GM19193 (cell line): Measurements from ENCODE around the gene TLCD1.

Experiments
- POLR2A ChIP-seq: IDR thresholded peaks from 4 replicates; pipeline ENCODE4 v1.6.1; 2011; ENCODE audit not compliant: insufficient read depth, insufficient read length; ENCODE audit errors: extremely low read depth

TLCD1 gene

DNA sequence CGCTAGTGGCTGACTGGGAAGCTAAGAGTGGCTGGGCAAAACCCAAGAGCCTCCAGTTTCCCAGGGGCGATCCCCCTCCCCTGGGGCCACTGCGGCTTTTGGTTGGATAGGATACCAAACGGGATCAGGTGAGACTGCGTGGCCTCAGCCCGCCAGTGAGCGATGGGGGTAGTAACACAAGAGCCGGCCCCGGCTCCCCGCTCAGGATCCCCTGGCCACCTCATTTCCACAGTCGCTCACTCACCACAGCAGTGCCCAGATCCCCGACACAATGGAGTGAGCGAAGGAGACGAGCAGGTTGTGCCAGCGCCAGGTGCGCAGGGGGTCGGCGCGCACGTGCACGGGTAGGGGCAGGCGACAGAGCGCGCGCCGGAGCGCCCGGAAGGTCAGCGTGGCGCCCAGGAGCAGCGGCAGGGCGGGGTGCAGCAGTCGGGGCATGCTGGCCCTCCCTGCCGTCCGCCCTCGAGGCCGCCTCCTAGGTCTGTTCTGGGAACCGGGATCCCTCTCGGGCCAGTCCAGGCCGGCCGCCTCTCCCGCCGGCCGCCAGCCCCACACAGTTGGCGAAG lies 290 bp downstream of the TLCD1 start:
- TF ChIP-seq POLR2A: peak; percentile 66

DNA sequence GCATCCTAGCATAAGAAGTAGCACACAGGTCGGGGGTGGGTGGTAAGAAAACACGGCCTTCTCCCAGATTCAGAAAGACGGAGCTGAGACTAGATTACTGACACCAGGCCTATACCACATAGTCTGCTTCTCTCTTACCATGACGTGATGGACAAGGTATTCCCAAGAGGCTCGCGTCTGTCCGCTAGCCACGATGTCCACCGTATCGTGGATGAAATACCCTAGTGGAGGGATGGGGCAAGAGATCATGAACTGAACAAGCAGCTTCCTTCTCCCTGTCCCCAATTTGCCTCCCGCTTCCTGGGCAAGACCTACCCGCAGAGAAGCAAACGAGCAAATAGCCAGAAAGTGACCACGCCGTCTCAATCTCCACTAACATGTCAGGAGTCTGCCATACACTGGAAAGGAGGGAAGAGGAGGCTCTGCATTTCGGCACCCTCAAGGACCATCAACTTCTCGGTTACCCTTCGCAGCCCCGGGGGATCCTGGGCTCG lies 820 bp downstream of the TLCD1 start:
- TF ChIP-seq POLR2A: no peak

GRCh38 chr17:28724500-28725165 lies 1.4 kb downstream of the TLCD1 start:
- TF ChIP-seq POLR2A: no peak

- TF ChIP-seq POLR2A: no peak
These were observed 2.7 kb downstream of the TLCD1 start for GRCh38 chr17:28723159-28723835.

GRCh38 chr17:28722417-28723158 lies 3.4 kb downstream of the TLCD1 start:
- TF ChIP-seq POLR2A: no peak

GRCh38 chr17:28720247-28720996 lies 5.6 kb downstream of the TLCD1 start:
- no peak for TF ChIP-seq POLR2A

DNA sequence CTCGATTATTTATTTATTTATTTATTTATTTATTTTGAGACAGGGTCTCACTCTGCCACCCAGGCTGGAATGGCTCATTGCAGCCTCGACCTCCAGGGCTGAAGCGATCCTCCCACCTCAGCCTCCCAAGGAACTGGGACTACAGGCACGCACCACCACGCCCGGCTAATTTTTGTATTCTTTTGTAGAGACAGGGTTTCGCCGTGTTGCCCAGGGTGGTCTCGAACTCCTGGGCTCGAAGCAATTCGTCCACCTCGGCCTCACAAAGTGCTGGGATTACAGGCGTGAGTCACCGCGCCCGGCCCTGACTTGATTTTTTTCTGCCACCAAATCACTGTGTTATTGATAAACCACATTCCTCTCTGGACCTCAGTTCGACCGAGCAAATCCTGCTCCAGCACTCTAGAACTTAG lies 7.0 kb downstream of the TLCD1 start:
- TF ChIP-seq POLR2A: no peak

- TF ChIP-seq POLR2A: no peak
These were observed 7.6 kb downstream of the TLCD1 start for GRCh38 chr17:28718333-28719020.

- TF ChIP-seq POLR2A: no peak
These were observed 8.3 kb downstream of the TLCD1 start, which contains the start of gene RAB34 for GRCh38 chr17:28717578-28718332. Gene RAB34 (minus strand): TSS chr17:28717868. CDS start chr17:28717266, 602 bp downstream.

DNA sequence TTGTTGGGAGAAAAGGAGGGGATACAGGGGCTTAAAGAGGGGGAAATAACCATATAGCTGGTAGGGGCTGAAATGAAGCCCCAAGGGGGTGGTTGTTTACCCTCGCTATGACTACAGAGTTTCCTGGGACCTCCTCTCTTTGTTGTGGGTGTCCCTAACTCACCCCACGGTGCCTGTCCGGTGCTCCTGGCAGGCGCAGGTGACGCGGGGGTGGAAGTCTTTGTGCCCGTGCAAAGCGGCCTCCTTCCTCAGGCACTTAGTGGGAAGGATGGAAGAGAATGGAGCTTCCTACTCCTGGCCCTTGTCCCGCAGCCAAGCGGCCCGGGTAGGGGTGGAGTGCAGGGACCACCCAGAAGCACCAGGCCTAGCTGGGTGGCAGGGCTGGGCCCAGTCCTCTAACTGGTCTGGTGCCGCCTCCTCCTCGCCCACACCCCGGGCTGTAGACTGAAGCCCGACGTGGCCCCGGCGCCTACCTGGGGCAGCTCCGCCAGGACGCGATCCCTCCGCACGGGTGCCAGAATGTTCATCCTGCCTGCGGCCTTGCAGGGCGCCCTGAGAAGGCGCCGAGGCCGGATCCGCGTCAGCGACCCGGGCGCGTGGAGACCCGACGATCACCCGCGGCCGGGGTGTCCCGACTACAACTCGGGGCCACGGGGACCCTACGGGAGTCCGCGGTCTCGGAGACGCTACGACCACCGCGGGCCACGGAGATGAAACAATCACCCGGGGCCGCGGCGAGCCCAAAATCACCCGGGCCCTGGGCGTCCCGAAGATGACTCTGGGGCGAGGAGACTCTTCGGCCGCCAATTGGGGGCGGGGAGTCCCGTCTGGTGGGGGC lies 9.1 kb downstream of the TLCD1 start:
- no peak for TF ChIP-seq POLR2A

DNA sequence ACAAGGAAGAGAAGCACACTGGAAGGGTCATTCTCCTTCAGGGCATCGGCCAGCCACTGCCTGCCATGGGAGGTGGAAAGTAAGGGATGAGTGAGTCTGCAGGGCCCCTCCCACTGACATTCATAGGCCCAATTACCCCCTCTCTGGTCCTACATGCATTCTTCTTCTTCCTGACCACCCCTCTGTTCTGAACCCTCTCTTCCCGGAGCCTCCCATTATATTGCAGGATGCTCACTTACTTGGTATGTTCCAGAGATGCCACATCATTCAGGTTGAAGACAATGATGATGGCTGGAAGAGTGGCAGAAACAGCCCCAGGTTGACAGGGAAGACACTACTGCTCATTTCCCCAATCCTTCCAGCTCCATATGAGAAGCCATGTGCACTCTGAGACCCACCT lies 10.8 kb downstream of the TLCD1 start:
- TF ChIP-seq POLR2A: no peak

GRCh38 chr17:28714281-28714680 lies 11.8 kb downstream of the TLCD1 start:
- no peak for TF ChIP-seq POLR2A
